T-cell (primary cell): ENCODE results near the gene TENM4. TPM values are rescaled to one million over a fixed set of nuclear protein-coding genes. Genes with fewer than 3 reads are reported as not detected.

ENCODE experiments used
- ATAC-seq, 4 experiments: fragments of 200-7000 bp in 3 of 4; fragments of 150-1000 bp in 1 of 4; cut with Tn5 transposase; replicated peaks in 1 of 4; 1 replicate in 3 of 4; 2 replicates in 1 of 4; pipeline ENCODE4 v1.10.0; 2021; ENCODE audit warnings: moderate library complexity in 3 of 4, mild to moderate bottlenecking in 2 of 4, moderate number of reproducible peaks in 1 of 4
- CTCF ChIA-PET, 2 donors: fragments of 300-600 bp; sonication (Branson Sonifier 250); formaldehyde crosslinking; loops; one replicate each; lab custom pipeline; 2022; ENCODE audit warnings: antibody characterized with exemption in 2 of 2; lab: Charles Lee
- POLR2A ChIA-PET, 2 donors: fragments of 300-600 bp; sonication (Branson Sonifier 250); formaldehyde crosslinking; loops; one replicate each; lab custom pipeline; 2022; ENCODE audit warnings: antibody characterized with exemption in 2 of 2; lab: Charles Lee
- DNase-seq, 35 experiments: peaks; one replicate each; pipeline versions ENCODE4 v3.0.0 to v3.0.0-alpha.2; 2013 to 2023
- H3K27ac ChIP-seq: one replicate; pipeline ENCODE4 v1.5.1; 2013; ENCODE audit warnings: low read length
- H3K27me3 ChIP-seq, 2 experiments: replicated peaks in 1 of 2; 1 replicate in 1 of 2; 2 replicates in 1 of 2; pipeline versions ENCODE4 v1.6.1 to v1.7.0; 2013; ENCODE audit warnings: low read length in 1 of 2, mixed read lengths in 1 of 2; ENCODE audit not compliant: control insufficient read depth in 2 of 2, insufficient read depth in 2 of 2; ENCODE audit errors: extremely low read depth in 1 of 2
- H3K36me3 ChIP-seq, 2 donors: 1 replicate in 1 of 2; 2 replicates in 1 of 2; pipeline versions ENCODE4 v1.6.1 to v1.7.0; 2013; ENCODE audit warnings: low read length in 1 of 2; ENCODE audit not compliant: control insufficient read depth in 2 of 2, insufficient read depth in 1 of 2; ENCODE audit errors: extremely low read depth in 1 of 2
- H3K4me1 ChIP-seq, 2 experiments: 1 replicate in 1 of 2; 2 replicates in 1 of 2; pipeline versions ENCODE4 v1.6.1 to v1.7.0; 2013; ENCODE audit warnings: low read length in 2 of 2, mixed read lengths in 1 of 2; ENCODE audit not compliant: insufficient read depth in 2 of 2, control insufficient read depth in 1 of 2; ENCODE audit errors: extremely low read depth in 1 of 2
- H3K4me3 ChIP-seq, 2 donors: 1 replicate in 1 of 2; 2 replicates in 1 of 2; pipeline versions ENCODE4 v1.5.1 to v1.7.0; 2013; ENCODE audit warnings: mild to moderate bottlenecking in 2 of 2, low read length in 1 of 2, moderate library complexity in 1 of 2; ENCODE audit not compliant: control insufficient read depth in 1 of 2; ENCODE audit errors: extremely low read depth in 1 of 2
- H3K9me3 ChIP-seq: 2 replicates; pipeline ENCODE4 v1.7.0; 2013
- H3K27ac Mint-ChIP-seq, 2 donors: one replicate each; pipeline ENCODE4 v1.8.0; 2020 to 2021; ENCODE audit warnings: mild to moderate bottlenecking in 2 of 2, mixed read lengths in 2 of 2
- H3K27me3 Mint-ChIP-seq, 2 donors: one replicate each; pipeline ENCODE4 v1.8.0; 2021 to 2022; ENCODE audit warnings: mixed read lengths in 2 of 2
- H3K36me3 Mint-ChIP-seq: one replicate; pipeline ENCODE4 v1.8.0; 2021; ENCODE audit warnings: mixed read lengths
- H3K4me1 Mint-ChIP-seq, 3 donors: one replicate each; pipeline ENCODE4 v1.8.0; 2020 to 2022; ENCODE audit warnings: mixed read lengths in 3 of 3, mild to moderate bottlenecking in 1 of 3
- H3K4me3 Mint-ChIP-seq, 3 donors: one replicate each; pipeline ENCODE4 v1.8.0; 2020 to 2022; ENCODE audit warnings: mild to moderate bottlenecking in 3 of 3, mixed read lengths in 3 of 3, moderate library complexity in 3 of 3
- H3K9me3 Mint-ChIP-seq, 3 donors: one replicate each; pipeline ENCODE4 v1.8.0; 2020 to 2022; ENCODE audit warnings: mixed read lengths in 3 of 3
- WGBS: methylation state at CpG from one replicate; pipeline ENCODE4 v1.1.5; 2013; ENCODE audit warnings: missing lambda C conversion rate; ENCODE audit not compliant: insufficient coverage; 5-methylcytosine and 5-hydroxymethylcytosine counted together
- total RNA-seq, 35 experiments: library from RNA in 6 of 35; stranded (reverse) in 6 of 35; fragments of 120-200 nt in 1 of 35; gene quantifications; one replicate each; pipeline versions ENCODE4 v1.2.1 to v1.2.4 and lab custom pipeline; 2013 to 2026

The TENM4 gene
- total RNA-seq, 5 donors from 2014 or later (not counting 1 experiment from before 2014, with no cell fraction given) = 0.03 to 0.35 (median 0.03) TPM; not detected in 2

DNA sequence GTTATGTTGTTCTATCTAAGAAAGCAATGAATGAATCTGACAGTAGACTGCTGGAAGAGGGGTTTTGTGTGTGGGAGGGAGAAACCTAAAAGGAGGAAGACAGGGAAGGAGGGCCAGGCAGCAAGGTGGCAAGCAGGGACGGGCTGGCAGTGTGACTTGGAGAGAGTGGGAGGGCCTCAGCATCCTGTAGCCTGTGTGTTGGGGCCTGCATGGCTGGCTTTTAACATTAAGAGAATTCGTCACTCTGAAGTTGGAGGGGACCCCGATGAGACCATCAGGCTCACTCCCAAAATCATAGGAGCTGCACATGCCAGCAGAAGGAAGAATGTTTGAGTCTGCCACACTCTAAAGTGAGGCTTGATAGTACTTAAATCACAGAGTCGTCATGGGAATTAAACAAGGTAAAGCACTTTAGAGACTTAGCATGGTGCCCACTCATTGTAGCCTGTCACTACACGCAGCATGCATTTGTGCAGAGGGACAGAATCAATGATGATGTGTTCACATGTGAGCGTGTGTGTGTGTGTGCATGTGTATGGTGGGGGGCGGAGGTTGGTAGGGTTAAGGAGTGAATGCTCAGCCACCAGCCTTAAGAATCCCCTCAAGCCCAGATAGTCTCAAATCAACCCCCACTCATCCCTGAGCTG, 199.5 kb downstream of the TENM4 start:
- Mint-ChIP-seq H3K4me1 (no peaks in the 10 kb centered on the region), H3K36me3 (no peaks in the 10 kb centered on the region), H3K4me3 (no peak overlapping the region), H3K9me3 (no peaks in the 10 kb centered on the region), H3K27ac (no peak overlapping the region), H3K27me3 (peaks cover 4 to 7% of the 10 kb centered on the region in 2 donors)
- 57% methylated on average over 2 of the region's 7 CpGs for WGBS
- DNase-seq = no peak
- no peak for ATAC-seq
- H3K27me3 ChIP-seq = peaks cover 0 to 4% of the 10 kb centered on the region in 2 experiments
- H3K4me1 ChIP-seq = no peaks in the 10 kb centered on the region
- H3K36me3 ChIP-seq = no peaks in the 10 kb centered on the region
- H3K9me3 ChIP-seq = no peaks in the 10 kb centered on the region
- H3K4me3 ChIP-seq = no peak overlapping the region
- H3K27ac ChIP-seq = no peak overlapping the region
- CTCF ChIA-PET = no interaction called here
- POLR2A ChIA-PET = no interaction called here

DNA sequence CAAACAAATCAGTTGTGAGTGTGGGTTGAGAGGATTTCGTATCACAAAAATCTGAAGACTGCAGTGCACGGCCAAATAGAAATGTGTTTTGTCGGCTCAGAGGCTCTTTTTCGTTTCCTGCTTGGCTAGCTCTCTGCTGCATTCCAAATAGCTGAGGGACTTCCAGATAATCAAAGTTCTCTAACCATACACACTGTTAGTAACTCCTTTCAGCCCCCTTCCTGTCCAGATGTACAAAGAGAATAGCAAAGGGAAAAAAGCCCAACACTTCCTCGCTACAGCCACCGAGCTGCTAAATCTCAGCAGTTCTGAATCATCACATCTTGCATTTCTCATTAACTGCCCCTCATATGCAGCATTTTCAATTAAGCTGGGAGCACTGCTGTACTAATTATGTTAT, 203.1 kb downstream of the TENM4 start:
- no peaks in the 10 kb centered on the region for H3K36me3 ChIP-seq

DNA sequence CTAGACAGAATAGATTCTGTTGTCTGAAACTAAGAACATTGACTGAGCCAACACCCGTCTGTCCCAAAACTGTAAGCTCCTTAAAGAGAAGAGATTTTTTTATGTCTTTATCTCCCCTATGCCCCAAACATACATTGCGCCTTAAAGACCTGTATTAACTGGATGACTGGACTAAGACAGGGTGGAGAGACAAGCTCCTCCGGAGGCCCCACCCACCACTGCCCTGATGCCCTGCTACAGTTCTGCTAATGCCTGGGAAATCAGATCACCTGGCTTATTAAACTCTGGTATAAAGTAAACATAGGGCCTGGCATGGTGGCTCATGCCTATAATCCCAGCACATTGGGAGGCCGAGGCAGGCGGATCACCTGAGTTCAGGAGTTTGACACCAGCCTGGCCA, 203.7 kb downstream of the TENM4 start:
- ATAC-seq (no peak), DNase-seq (no peak)
- POLR2A ChIA-PET = no interaction called here
- Mint-ChIP-seq H3K4me3 (no peak overlapping the region), H3K36me3 (no peaks in the 10 kb centered on the region), H3K4me1 (no peaks in the 10 kb centered on the region), H3K27me3 (peaks cover 0 to 3% of the 10 kb centered on the region in 2 donors), H3K27ac (no peak overlapping the region), H3K9me3 (no peaks in the 10 kb centered on the region)
- Histone ChIP-seq H3K36me3 (no peaks in the 10 kb centered on the region), H3K27ac (no peak overlapping the region), H3K4me1 (no peaks in the 10 kb centered on the region), H3K9me3 (no peaks in the 10 kb centered on the region), H3K4me3 (no peak overlapping the region), H3K27me3 (no peaks in the 10 kb centered on the region)
- CTCF ChIA-PET = no interaction called here
- WGBS = 100% methylated on average over 2 of the region's 5 CpGs

More for the DNA sequence above, 203.1 kb downstream of the TENM4 start:
- Mint-ChIP-seq H3K36me3 (no peaks in the 10 kb centered on the region), H3K27me3 (peaks cover 0 to 3% of the 10 kb centered on the region in 2 donors), H3K27ac (no peak overlapping the region), H3K4me1 (no peaks in the 10 kb centered on the region), H3K9me3 (no peaks in the 10 kb centered on the region), H3K4me3 (no peak overlapping the region)
- DNase-seq = no peak
- POLR2A ChIA-PET = no interaction called here
- Histone ChIP-seq H3K9me3 (no peaks in the 10 kb centered on the region), H3K27ac (no peak overlapping the region), H3K4me1 (no peaks in the 10 kb centered on the region), H3K4me3 (no peak overlapping the region), H3K27me3 (no peaks in the 10 kb centered on the region)
- CTCF ChIA-PET = no interaction called here
- WGBS = 18% methylated on average over 2 of the region's 6 CpGs
- no peak for ATAC-seq

DNA sequence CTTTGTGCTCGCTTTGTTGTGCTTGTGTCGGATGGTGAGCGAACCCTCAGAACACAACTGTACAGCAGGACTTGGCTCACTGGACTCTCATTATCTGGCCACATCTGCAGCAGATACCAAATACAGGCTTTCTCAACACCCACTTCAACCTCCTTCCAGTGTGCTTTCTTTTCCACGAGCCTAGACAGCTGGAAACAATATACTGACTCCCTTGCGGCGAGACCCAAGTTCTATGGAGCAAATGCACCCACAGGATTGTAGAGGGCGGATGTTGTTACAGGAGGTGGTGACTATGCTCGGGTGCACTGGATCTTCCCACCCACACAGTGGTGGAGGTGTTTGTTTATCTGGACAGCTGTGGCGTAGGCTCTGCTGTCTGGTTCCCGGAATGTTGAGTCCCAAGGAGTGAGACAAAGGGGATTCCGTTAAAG, 204.3 kb downstream of the TENM4 start:
- H3K9me3 ChIP-seq = no peaks in the 10 kb centered on the region
- no peak overlapping the region for H3K4me3 ChIP-seq
- H3K36me3 ChIP-seq = no peaks in the 10 kb centered on the region
- ChIA-PET POLR2A (no interaction called here), CTCF (no interaction called here)
- ATAC-seq (no peak), DNase-seq (no peak)
- peaks cover 0 to 3% of the 10 kb centered on the region in 2 donors for H3K27me3 Mint-ChIP-seq
- H3K27ac Mint-ChIP-seq = no peak overlapping the region
- no peaks in the 10 kb centered on the region for H3K9me3 Mint-ChIP-seq
- no peaks in the 10 kb centered on the region for H3K4me1 Mint-ChIP-seq
- H3K27ac ChIP-seq = no peak overlapping the region
- H3K27me3 ChIP-seq = no peaks in the 10 kb centered on the region
- H3K36me3 Mint-ChIP-seq = no peaks in the 10 kb centered on the region
- 83% methylated on average over 4 of the region's 11 CpGs for WGBS
- no peak overlapping the region for H3K4me3 Mint-ChIP-seq
- no peaks in the 10 kb centered on the region for H3K4me1 ChIP-seq

DNA sequence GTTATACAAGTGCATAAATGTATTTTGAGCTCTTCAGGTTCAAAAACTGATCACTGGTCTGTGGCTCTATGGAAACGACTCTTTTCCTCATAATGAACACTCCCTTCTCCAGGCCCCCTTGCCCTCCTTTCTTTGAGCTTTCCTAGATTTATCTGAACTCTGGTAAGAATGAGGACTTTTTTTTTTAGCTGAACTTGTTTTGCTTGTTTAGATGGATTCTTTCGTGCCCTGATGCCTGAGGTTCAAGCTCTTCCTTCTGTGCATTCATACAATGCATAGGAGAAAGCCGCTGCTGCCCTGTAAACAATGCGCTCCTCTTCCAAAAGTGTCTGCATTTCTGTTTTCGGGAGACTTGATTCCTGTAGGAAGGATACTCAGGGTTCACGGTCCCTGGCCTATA, 205.1 kb downstream of the TENM4 start:
- ChIA-PET POLR2A (no interaction called here), CTCF (interaction anchor here in 1 of 2 donors (0.5 kb wide), 1 partner anchor 63 kb away, joined by 7 read pairs; no protein-coding TSS in a partner anchor)
- 38% methylated on average over 1 of the region's 6 CpGs for WGBS
- ATAC-seq (no peak), DNase-seq (no peak)
- no peaks in the 10 kb centered on the region for H3K9me3 ChIP-seq
- no peak overlapping the region for H3K27ac ChIP-seq
- no peaks in the 10 kb centered on the region for H3K36me3 ChIP-seq
- no peak overlapping the region for H3K27ac Mint-ChIP-seq
- no peaks in the 10 kb centered on the region for H3K4me1 ChIP-seq
- no peaks in the 10 kb centered on the region for H3K27me3 ChIP-seq
- peaks cover 0 to 3% of the 10 kb centered on the region in 2 donors for H3K27me3 Mint-ChIP-seq
- H3K4me3 Mint-ChIP-seq = no peak overlapping the region
- H3K4me3 ChIP-seq = no peak overlapping the region
- H3K9me3 Mint-ChIP-seq = no peaks in the 10 kb centered on the region
- no peaks in the 10 kb centered on the region for H3K4me1 Mint-ChIP-seq
- H3K36me3 Mint-ChIP-seq = no peaks in the 10 kb centered on the region

DNA sequence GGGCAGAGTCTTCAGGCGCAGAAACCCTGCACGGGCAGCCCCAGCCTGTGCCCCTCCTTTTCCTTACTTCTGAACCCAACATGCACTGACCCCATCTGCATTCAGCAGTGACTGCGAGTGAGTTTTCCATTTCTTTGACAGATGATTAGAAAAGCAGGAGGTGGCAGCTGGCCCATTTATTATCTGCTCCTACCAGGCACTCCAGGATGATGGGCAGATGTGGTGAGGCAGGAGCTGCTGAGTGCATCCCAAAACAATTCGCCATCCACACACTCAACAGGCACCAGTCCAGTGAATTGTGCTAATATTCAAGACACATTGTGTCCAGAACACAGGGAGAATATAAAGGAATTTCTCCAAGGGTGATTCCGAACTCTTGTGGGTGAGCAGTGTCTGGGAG, 208.5 kb downstream of the TENM4 start:
- WGBS = 71% methylated on average over 1 of the region's 5 CpGs
- ATAC-seq = no peak
- H3K27ac Mint-ChIP-seq = no peak overlapping the region

More for the DNA sequence above, 208.5 kb downstream of the TENM4 start:
- H3K4me1 ChIP-seq = no peaks in the 10 kb centered on the region
- H3K36me3 ChIP-seq = no peaks in the 10 kb centered on the region
- Mint-ChIP-seq H3K9me3 (no peaks in the 10 kb centered on the region), H3K4me3 (no peak overlapping the region), H3K4me1 (no peaks in the 10 kb centered on the region), H3K36me3 (no peaks in the 10 kb centered on the region), H3K27me3 (no peaks in the 10 kb centered on the region)
- ChIA-PET CTCF (no interaction called here), POLR2A (no interaction called here)
- H3K27ac ChIP-seq = no peak overlapping the region
- no peak for DNase-seq
- no peaks in the 10 kb centered on the region for H3K27me3 ChIP-seq
- H3K9me3 ChIP-seq = no peaks in the 10 kb centered on the region
- H3K4me3 ChIP-seq = no peak overlapping the region
